Measurements from ENCODE around the gene FAM120B.
"Not testable (repeated sequence)": the region's sequence is repeated elsewhere in the genome, so short reads cannot be mapped to it uniquely, and the experiment has no call there.

The FAM120B gene

GRCh38 chr6:170347091-170347490, 40.5 kb downstream of the FAM120B start:
- in situ Hi-C loops (cut with HindIII; ENCODE audit: low sequenced_read_pairs): loop anchor here (5.0 kb wide), 1 partner anchor 50 kb away; no protein-coding TSS in a partner anchor

DNA sequence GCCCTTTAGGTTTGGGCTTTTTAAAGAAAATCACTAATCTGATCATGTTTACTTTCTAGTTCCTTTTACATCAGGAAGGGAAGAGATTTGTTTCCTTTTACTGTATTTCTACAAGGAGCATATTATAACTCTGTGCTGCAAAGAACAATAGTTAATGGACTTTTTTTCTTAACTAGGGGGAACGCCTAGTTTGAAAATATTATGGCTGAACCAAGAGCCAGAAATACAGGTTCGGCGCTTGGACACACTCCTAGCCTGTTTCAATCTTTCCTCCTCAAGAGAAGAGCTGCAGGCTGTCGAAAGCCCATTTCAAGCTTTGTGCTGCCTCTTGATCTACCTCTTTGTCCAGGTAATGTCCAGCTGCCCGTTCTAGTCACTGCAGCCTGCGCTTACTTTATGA, 41.4 kb downstream of the FAM120B start:
- in situ Hi-C loops (cut with HindIII; ENCODE audit: low sequenced_read_pairs): loop anchor here (5.0 kb wide), 1 partner anchor 51 kb away; no protein-coding TSS in a partner anchor

DNA sequence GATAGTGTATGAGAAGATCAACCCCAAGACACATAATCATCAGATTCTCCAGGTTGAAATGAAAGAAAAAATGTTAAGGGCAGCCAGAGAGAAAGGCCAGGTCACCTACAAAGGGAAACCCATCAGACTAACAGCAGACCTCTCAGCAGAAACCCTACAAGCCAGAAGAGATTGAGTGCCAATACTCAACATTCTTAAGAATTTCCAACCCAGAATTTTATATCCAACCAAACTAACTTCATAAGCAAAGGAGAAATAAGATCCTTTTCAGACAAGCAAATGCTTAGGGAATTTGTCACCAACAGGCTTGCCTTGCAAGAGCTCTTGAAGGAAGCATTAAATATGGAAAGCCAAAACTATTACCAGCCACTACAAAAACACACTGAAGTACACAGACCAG, 44.9 kb downstream of the FAM120B start:
- in situ Hi-C loops (cut with HindIII; ENCODE audit: low sequenced_read_pairs): not testable (repeated sequence)

- in situ Hi-C loops (cut with HindIII; ENCODE audit: low sequenced_read_pairs): not testable (repeated sequence)
These were observed 48.6 kb downstream of the FAM120B start for GRCh38 chr6:170355190-170355589.

GRCh38 chr6:170355661-170356060, 49.1 kb downstream of the FAM120B start:
- in situ Hi-C loops (cut with HindIII; ENCODE audit: low sequenced_read_pairs): no loop called here

DNA sequence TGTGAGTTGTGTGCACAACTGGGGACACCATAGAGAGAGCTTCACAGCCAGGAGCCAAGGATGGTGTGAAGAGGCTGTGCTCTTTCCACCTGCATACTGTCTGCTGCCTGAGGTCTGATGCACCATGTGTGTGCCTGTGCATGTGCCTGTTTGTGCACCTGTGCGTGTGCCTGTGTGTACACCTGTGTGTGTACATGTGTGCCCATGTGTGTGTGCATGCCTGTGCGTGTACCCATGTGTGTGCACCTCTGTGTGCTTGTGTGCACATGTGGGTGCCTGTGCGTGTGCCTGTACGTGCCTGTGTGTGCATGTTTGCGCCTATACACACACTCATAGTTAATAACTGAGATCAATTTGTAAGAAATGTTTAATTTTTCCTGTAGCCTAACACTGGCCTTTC, 51.3 kb downstream of the FAM120B start:
- in situ Hi-C loops (cut with HindIII; ENCODE audit: low sequenced_read_pairs): no loop called here

DNA sequence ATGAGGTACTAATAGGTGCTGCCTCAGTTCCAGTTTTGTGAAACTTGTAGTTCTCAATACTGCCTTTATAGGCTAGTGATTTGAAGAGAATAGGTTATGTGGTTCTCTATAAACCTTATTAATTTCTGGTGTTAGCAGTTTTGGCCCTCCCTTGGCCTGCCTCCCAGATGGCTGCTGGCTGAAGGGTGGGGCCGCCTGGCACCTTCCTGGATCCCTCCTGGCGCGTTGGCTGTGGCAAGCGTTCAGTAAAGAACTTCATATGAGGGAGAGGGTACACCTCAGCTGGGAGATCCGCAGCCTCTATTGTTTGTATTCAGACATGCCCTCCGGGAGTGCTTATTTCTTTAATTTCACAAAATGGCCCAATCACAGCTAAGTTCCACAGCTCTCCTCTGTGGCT, 51.9 kb downstream of the FAM120B start:
- in situ Hi-C loops (cut with HindIII; ENCODE audit: low sequenced_read_pairs): no loop called here

- in situ Hi-C loops (cut with HindIII; ENCODE audit: low sequenced_read_pairs): no loop called here
These were observed 53.9 kb downstream of the FAM120B start for GRCh38 chr6:170360476-170360875.

DNA sequence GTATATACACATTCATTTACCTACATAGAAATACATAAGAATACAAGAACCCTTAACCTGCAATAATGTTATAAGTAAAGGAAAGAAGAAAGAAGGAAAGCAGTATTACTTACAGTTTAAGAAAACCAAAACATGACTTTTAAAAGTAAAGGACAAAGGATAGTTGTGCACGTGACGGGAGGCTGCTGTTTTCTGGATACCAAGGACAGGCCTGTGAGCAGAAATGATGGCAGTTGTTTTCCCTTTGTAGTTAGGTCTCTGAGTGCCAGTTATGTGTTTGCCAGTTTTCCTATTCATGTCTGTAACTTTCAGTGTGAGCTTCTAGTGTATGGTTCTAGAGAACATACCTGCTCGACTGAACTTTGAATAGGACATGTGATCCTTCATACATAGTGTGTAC, 54.8 kb downstream of the FAM120B start:
- in situ Hi-C loops (cut with HindIII; ENCODE audit: low sequenced_read_pairs): no loop called here

DNA sequence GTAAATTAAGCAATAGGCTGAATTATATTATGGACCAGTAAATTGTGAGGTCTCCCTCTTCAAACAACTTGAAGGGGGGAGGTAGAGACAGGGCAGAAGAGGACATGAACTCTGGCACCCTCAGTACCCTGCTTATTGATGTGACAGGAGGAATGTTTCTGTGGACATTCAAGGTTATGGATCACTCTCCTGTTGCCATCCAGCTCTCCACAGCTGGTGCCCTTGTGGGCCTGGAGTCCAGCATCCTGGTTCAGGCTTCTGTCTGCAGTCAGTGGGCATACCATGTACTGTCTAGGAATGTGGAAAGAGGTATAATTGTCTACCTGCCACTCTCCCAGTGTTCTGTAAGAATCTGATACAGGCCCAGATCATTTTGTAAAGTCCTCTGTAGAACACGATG, 55.6 kb downstream of the FAM120B start:
- in situ Hi-C loops (cut with HindIII; ENCODE audit: low sequenced_read_pairs): no loop called here

DNA sequence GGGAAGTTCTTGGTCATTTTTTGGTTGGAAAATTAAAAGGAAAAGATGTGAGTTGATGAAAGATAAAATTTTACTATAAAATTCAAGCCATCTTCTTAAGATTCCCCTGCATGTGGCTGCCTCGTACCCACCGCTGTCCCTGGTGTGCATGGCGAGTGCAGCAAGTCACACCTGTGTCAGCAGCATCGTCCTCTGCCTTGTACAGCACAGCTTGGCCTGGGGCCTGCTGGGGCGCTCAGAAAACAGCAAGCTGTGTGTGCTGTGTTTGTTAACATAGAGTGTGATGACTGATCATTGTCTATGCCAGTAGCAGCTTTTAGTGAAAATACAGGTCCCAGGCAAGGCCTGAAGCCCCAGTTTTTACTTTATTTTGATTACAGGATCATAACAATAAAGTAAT, 56.7 kb downstream of the FAM120B start:
- in situ Hi-C loops (cut with HindIII; ENCODE audit: low sequenced_read_pairs): no loop called here

DNA sequence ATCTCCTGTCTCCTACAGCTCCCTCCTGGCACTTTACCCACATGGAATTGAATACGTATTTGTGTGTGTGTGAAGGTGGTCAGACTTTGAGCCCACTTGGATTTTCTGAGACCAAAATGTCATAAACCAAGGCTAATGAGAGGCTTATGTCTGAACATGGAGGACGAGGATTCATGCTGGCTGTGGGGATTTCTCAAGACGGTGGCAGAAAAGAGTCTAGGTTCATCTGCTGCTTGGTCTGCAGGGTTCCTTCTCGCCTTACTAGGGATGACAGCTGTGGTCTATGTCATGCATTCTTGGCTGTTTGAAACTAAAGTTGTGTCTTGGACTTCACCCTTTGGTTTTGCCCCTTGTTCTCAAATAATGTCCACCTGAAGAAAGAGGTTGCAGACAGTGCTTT, 58.6 kb downstream of the FAM120B start:
- in situ Hi-C loops (cut with HindIII; ENCODE audit: low sequenced_read_pairs): loop anchor here (5.0 kb wide), 1 partner anchor 33 kb away; no protein-coding TSS in a partner anchor

- in situ Hi-C loops (cut with HindIII; ENCODE audit: low sequenced_read_pairs): loop anchor here (5.0 kb wide), 1 partner anchor 33 kb away; no protein-coding TSS in a partner anchor
These were observed 59.0 kb downstream of the FAM120B start for GRCh38 chr6:170365593-170365992.

DNA sequence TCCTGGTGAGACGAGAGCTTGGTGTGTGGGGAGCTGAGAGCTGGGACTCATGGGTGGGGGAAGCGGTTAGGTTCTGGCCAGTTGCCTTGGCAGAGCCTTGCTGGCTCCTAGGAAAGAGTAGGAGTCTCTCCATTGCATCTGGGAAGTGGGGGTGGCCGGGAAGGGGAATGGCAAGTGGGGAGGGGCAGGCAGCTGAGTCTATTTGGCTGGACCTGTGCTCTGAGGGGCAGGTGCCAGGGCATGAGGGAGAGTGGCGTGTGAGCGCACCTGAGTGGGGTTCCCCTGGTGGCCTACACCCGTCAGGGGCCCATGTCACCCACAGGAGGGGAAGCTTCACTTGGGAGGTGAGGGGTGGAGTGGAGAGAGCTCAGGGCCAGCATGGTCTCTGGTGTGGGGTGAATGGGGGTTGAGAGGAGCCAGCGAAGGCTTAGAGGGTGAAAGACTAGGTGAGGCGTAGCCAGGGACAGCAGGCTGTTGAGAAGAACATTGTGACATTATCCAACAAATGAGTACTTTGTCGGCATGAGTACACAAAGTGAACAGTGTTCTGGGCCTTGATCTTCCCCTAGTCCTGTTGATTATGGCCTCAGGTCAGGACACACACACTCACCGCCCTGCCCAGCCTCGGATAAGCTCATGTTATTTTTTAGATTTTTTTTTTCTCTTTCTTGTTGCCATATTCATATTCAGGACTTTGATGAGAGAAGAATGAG, 59.8 kb downstream of the FAM120B start:
- in situ Hi-C loops (cut with HindIII; ENCODE audit: low sequenced_read_pairs): loop anchor here (5.0 kb wide), 1 partner anchor 34 kb away; no protein-coding TSS in a partner anchor

DNA sequence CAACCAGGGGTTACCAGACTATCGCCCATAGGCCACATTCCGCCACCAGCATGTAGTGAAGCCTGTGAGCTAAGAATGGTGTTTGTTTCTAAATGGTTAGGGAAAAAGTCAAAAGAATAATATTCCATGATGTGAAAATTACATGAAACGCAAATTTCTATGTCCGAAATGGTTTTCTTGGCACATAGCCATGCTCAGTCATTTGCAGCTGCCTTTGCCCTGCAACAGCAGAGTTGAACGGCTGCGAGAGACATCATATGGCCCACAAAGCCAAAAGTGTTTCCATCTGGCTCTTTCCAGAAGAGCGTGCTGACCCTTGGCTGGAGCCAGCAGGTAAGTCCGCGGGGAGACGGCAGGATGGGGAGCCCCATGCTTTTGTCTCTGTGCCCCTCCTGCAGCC, 60.7 kb downstream of the FAM120B start:
- in situ Hi-C loops (cut with HindIII; ENCODE audit: low sequenced_read_pairs): loop anchor here (5.0 kb wide), 1 partner anchor 35 kb away; no protein-coding TSS in a partner anchor

- in situ Hi-C loops (cut with HindIII; ENCODE audit: low sequenced_read_pairs): loop anchor here (5.0 kb wide), 1 partner anchor 36 kb away; no protein-coding TSS in a partner anchor
These were observed 62.0 kb downstream of the FAM120B start for GRCh38 chr6:170368544-170368943.

DNA sequence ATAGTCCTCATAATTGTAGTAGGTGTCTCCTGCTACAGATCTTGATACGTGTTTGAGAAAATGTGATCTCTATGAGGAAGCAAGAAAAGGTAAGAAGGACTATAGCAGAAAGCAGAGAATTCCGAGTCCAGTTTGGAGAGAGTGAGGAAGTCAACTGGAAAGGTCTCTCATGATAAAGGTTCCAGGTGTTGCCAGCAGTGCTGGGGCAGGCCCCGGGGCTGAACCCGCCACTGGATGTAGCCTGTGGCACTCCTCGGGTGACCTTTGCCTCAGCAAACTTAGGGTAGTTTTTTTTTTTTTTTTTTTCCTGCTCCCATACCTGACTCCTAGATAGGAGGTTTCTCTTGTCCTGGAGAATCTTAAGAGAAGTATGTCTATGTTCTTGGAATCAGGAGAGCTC, 62.8 kb downstream of the FAM120B start:
- in situ Hi-C loops (cut with HindIII; ENCODE audit: low sequenced_read_pairs): loop anchor here (5.0 kb wide), 1 partner anchor 37 kb away; no protein-coding TSS in a partner anchor

GRCh38 chr6:170370416-170370815, 63.9 kb downstream of the FAM120B start:
- in situ Hi-C loops (cut with HindIII; ENCODE audit: low sequenced_read_pairs): no loop called here

DNA sequence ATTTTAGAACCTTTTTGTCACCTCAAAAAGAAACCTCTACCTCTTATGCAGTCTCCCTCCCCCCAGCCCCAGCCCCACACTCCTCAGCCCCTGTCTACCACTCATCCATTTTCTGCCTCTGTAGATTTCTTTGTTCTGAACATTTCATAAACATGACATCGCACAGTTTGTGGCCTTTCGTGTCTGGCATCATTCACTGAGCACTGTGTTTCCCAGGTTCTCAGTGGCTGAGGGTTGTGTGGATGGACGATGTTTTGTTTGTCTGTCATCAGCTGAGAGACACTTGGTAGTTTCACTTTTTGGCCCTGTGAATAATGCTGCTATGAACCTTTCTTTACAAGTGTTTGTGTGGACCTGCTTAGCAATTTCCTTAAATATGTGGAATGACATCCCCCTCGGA, 64.5 kb downstream of the FAM120B start:
- in situ Hi-C loops (cut with HindIII; ENCODE audit: low sequenced_read_pairs): no loop called here

DNA sequence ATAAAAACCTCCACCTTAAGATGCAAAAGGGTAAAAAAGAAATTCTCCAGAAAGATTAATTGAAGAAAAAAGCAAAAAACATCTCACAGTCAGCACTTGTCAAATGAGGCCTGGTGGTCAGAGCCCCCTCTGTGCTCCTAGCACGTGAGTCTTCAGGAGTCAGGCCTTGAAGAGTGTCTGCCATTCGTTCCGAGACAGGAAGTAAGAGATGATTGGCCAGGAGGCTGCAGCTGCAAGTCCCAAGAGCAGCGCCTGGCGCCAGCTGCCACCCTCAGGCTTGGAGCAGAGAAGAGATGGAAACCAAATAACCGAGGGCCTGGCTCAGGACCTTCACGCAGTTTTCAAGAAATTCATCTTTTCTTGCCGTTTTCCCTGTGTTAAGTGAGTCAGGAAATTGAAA, 65.0 kb downstream of the FAM120B start:
- in situ Hi-C loops (cut with HindIII; ENCODE audit: low sequenced_read_pairs): no loop called here

GRCh38 chr6:170372380-170373325, 66.1 kb downstream of the FAM120B start:
- in situ Hi-C loops (cut with HindIII; ENCODE audit: low sequenced_read_pairs): no loop called here
